22Rv1 (cell line): ENCODE data around the gene LPAR1.

Experiments
- ZFX ChIP-seq: fragments of 450-650 bp; IDR thresholded peaks from 2 replicates; pipeline ENCODE4 v1.6.1; 2017; ENCODE audit warnings: antibody characterized with exemption, borderline replicate concordance
- TF ChIP-seq, protein P1 (sequence below): fragments of 450-650 bp; IDR thresholded peaks from 2 replicates; pipeline ENCODE4 v1.5.1; 2017; ENCODE audit warnings: mild to moderate bottlenecking

DNA sequence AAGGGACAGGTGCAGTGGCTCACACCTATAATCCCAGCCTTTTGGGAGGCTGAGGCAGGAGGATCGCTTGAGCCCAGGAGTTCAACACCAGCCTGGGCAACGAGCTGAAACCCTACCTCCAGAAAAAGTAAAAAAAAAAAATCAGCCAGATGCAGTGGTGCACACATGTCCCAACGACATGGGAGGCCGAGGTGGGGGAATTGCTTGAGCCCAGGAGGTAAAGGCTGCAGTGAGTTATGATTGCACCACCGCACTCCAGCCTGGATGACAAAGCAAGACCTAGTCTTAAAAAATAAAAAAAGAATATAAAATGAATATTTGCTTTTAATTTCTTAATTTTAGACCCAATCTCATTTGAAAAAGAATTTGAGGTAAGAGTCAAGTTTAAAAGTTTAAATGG, 143.5 kb downstream of the LPAR1 start:
- TF ChIP-seq, protein P1, sequence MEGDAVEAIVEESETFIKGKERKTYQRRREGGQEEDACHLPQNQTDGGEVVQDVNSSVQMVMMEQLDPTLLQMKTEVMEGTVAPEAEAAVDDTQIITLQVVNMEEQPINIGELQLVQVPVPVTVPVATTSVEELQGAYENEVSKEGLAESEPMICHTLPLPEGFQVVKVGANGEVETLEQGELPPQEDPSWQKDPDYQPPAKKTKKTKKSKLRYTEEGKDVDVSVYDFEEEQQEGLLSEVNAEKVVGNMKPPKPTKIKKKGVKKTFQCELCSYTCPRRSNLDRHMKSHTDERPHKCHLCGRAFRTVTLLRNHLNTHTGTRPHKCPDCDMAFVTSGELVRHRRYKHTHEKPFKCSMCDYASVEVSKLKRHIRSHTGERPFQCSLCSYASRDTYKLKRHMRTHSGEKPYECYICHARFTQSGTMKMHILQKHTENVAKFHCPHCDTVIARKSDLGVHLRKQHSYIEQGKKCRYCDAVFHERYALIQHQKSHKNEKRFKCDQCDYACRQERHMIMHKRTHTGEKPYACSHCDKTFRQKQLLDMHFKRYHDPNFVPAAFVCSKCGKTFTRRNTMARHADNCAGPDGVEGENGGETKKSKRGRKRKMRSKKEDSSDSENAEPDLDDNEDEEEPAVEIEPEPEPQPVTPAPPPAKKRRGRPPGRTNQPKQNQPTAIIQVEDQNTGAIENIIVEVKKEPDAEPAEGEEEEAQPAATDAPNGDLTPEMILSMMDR: no peak
- TF ChIP-seq ZFX: no peak
